Breast epithelium (tissue), 3 donors: ENCODE data around the gene PER2.

ENCODE experiments used
- POLR2A ChIP-seq: fragments of 450-650 bp; IDR thresholded peaks from one replicate; pipeline ENCODE4 v1.6.1; 2016; ENCODE audit warnings: antibody characterized with exemption, mild to moderate bottlenecking, moderate library complexity
- POLR2AphosphoS5 ChIP-seq, 3 donors: sonication (generic); formaldehyde crosslinking; IDR thresholded peaks; one replicate each; pipeline ENCODE4 v1.6.1; 2017; ENCODE audit warnings: antibody characterized with exemption in 3 of 3
- TF ChIP-seq, protein P1 (sequence below), 3 donors: fragments of 450-650 bp; IDR thresholded peaks; one replicate each; pipeline ENCODE4 v1.5.1; 2016 to 2017; ENCODE audit warnings: antibody characterized with exemption in 3 of 3, mild to moderate bottlenecking in 3 of 3, moderate library complexity in 3 of 3

DNA sequence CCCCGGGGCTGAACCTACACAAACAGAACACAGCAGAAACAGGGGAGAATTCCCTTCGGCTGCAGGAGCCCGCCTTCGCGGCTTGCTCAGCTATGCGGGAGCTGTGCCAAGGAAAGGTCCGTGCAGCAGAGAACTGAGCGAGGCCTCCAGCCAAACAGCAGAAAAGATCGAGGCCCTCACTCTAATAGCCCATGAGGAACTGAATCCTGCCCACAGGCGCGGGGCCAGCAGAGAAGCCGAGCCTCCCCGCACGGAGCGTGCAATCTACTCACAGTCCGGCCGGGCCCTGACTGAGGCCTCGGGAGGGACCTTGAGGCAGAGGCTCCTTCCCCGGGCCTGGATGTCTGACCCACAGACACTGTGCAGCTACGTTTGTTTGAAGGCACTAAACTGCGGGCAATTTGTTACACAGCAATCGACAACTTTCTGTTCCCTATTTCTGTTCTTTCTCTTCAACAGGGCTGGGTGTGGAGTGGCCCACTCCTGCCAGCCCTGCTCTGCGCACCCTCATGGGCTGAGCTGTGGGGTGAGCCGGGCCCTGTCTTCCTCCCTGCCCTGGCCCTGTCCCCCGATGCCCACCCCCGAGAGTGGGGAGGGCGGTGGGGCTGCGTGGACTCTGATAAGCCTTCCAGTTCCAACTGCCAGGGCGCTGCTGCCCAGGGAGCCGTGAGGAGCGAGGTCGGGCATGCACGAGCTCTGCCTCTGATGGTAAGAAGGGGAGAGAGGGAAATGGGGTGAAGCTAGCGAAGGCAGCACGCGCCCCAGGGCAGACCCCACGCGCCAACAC lies 62.3 kb downstream of the PER2 start:
- TF ChIP-seq, protein P1, sequence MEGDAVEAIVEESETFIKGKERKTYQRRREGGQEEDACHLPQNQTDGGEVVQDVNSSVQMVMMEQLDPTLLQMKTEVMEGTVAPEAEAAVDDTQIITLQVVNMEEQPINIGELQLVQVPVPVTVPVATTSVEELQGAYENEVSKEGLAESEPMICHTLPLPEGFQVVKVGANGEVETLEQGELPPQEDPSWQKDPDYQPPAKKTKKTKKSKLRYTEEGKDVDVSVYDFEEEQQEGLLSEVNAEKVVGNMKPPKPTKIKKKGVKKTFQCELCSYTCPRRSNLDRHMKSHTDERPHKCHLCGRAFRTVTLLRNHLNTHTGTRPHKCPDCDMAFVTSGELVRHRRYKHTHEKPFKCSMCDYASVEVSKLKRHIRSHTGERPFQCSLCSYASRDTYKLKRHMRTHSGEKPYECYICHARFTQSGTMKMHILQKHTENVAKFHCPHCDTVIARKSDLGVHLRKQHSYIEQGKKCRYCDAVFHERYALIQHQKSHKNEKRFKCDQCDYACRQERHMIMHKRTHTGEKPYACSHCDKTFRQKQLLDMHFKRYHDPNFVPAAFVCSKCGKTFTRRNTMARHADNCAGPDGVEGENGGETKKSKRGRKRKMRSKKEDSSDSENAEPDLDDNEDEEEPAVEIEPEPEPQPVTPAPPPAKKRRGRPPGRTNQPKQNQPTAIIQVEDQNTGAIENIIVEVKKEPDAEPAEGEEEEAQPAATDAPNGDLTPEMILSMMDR (IDR thresholded peaks at IDR 0.05), result no peak
- TF ChIP-seq POLR2A (no peak), POLR2AphosphoS5 (IDR thresholded peaks at IDR 0.05) (no peak)
